Glutamatergic neuron (in vitro differentiated cells): ENCODE data around the gene PHETA1. TPM values are rescaled to one million over a fixed set of nuclear protein-coding genes. Genes with fewer than 3 reads are reported as not detected.

Experiments
- DNase-seq: peaks from one replicate; pipeline ENCODE4 v3.0.0; 2022
- H3K27ac Mint-ChIP-seq: one replicate; pipeline ENCODE4 v1.8.0; 2020; ENCODE audit warnings: mild to moderate bottlenecking, mixed read lengths, inconsistent platforms; ENCODE audit not compliant: unreplicated experiment
- H3K27me3 Mint-ChIP-seq: one replicate; pipeline ENCODE4 v1.8.0; 2020; ENCODE audit warnings: mild to moderate bottlenecking, moderate library complexity, mixed read lengths, inconsistent platforms; ENCODE audit not compliant: unreplicated experiment
- H3K36me3 Mint-ChIP-seq: one replicate; pipeline ENCODE4 v1.8.0; 2020; ENCODE audit warnings: mild to moderate bottlenecking, mixed read lengths, inconsistent platforms; ENCODE audit not compliant: unreplicated experiment
- H3K4me1 Mint-ChIP-seq: one replicate; pipeline ENCODE4 v1.8.0; 2020; ENCODE audit warnings: mild to moderate bottlenecking, low read depth, mixed read lengths, inconsistent platforms; ENCODE audit not compliant: unreplicated experiment
- H3K4me3 Mint-ChIP-seq: one replicate; pipeline ENCODE4 v1.8.0; 2020; ENCODE audit warnings: mild to moderate bottlenecking, mixed read lengths, inconsistent platforms; ENCODE audit not compliant: unreplicated experiment
- H3K9me3 Mint-ChIP-seq: one replicate; pipeline ENCODE4 v1.8.0; 2020; ENCODE audit warnings: mild to moderate bottlenecking, moderate library complexity, mixed read lengths, inconsistent platforms; ENCODE audit not compliant: unreplicated experiment
- CTCF ChIP-seq: fragments of 200-600 bp; sonication (generic); IDR thresholded peaks from one replicate; pipeline ENCODE4 v1.5.0; 2021; ENCODE audit not compliant: partially characterized antibody, unreplicated experiment
- total RNA-seq: library from RNA; stranded (reverse); fragmentation: NEBNext Ultra II Directional; extraction: Animal tissue kit (Norgen Biotek cat#: 25700); gene quantifications from one replicate; pipeline ENCODE4 v1.2.1, GENCODE V29; 2021; ENCODE audit not compliant: unreplicated experiment

PHETA1 gene
- total RNA-seq, 1 donor from 2014 or later = 33.2 TPM

DNA sequence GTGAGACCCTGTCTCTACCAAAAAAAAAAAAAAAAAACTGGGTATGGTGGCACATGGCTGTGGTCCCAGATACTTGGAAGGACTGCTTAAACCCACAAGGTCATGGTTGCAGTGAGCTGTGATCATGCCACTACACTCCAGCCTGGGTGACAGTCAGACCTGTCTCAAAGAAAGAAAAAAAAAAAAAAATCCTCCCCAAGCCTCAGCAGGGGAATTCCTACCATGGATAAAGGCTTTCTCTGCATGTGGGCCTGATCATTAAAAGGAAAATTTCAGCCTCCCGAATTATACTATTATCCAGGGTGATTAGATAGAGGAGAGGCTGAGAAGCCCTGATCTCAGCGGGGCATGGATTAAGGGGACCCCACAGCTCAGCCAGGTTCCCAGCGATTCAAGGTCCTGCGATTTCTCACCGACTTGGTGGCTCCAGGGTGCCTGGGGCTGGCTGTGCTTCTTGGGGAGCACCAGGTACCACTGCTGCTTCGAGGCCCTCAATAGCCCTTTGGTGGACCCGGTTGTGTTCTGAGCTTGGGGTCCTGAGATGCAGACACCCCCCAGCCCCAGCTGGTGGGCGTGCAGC is 42.4 kb upstream of the PHETA1 start:
- no peak for TF ChIP-seq CTCF
- Mint-ChIP-seq H3K4me3 (no peak overlapping the region), H3K4me1 (peaks cover 21% of the 10 kb centered on the region), H3K36me3 (no peaks in the 10 kb centered on the region), H3K27me3 (peaks cover 10% of the 10 kb centered on the region), H3K27ac (no peak overlapping the region), H3K9me3 (peaks cover 4% of the 10 kb centered on the region)
- no peak for DNase-seq

GRCh38 chr12:111410431-111411184 is 41.7 kb upstream of the PHETA1 start:
- peaks cover 4% of the 10 kb centered on the region for H3K9me3 Mint-ChIP-seq
- no peaks in the 10 kb centered on the region for H3K36me3 Mint-ChIP-seq
- DNase-seq = no peak
- TF ChIP-seq CTCF = no peak
- peaks cover 10% of the 10 kb centered on the region for H3K27me3 Mint-ChIP-seq
- no peak overlapping the region for H3K4me3 Mint-ChIP-seq
- H3K4me1 Mint-ChIP-seq = peaks cover 21% of the 10 kb centered on the region
- no peak overlapping the region for H3K27ac Mint-ChIP-seq

DNA sequence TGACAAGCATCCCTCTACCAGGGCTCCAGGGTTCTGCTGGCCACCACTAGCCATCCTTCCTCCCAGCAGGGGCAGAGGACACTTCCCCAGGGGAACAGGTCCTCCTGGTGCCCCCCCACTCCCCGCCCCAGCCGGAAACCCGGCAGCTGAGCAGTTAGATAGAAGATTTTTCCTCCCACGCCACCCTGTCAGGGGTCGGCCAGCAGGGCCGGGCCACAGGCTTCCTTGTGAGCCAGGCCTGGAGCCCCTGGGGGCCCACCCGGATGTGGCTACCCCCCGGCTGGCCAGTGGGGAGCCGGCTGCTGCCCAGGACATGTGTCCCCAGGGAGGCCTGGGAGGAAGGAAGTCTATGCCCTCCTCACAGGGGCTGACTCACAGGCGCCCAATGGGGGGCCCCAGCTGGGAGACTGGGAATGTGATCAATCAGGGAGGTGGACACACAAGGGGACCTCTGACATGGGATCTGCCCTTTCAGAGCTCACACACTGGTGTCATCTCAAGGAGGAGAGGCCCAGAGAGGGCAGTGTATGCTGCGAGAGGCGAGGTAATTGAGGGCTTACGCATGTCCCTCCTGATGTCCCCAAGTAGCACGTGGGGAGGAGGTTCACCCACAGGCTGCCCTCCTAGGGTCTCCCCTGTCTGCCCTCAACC is 41.0 kb upstream of the PHETA1 start:
- Mint-ChIP-seq H3K27ac (no peak overlapping the region), H3K9me3 (peaks cover 4% of the 10 kb centered on the region), H3K4me1 (peaks cover 21% of the 10 kb centered on the region), H3K36me3 (no peaks in the 10 kb centered on the region), H3K4me3 (no peak overlapping the region), H3K27me3 (peaks cover 10% of the 10 kb centered on the region)
- no peak for TF ChIP-seq CTCF
- no peak for DNase-seq

DNA sequence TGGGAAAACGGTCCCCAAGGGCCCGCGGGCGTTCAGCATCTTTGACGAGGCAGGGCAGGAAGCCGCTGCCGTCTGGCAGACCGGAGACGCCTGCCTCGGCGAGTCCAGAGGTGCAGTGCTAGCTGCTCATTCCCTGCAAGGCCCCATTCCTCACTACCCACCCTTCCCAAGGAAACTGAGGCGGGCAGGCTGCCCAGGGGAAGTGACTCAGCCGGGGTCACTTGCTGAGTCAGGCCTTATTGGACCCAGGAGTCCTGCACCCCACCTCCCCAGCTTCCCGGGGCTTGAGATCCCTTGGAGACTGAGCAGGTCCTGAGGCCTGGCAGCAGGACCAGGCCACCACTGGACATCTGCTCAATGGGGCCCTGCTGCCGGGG is 40.5 kb upstream of the PHETA1 start:
- Mint-ChIP-seq H3K27me3 (peaks cover 10% of the 10 kb centered on the region), H3K4me3 (no peak overlapping the region), H3K9me3 (peaks cover 4% of the 10 kb centered on the region), H3K36me3 (no peaks in the 10 kb centered on the region), H3K4me1 (peaks cover 21% of the 10 kb centered on the region), H3K27ac (no peak overlapping the region)
- no peak for TF ChIP-seq CTCF
- DNase-seq = no peak
